HG03066 (cell line): Measurements from ENCODE around the gene CDON.

Source experiments
- ATAC-seq: cut with Tn5 transposase; IDR thresholded peaks from one replicate; pipeline ENCODE4 v1.9.1; 2021; ENCODE audit warnings: low read depth; ENCODE audit not compliant: unreplicated experiment

CDON gene

GRCh38 chr11:126084608-126084912 lies 21.9 kb upstream of the CDON start:
- ATAC-seq: no peak

- no peak for ATAC-seq
Observed at GRCh38 chr11:126083829-126084607, 21.4 kb upstream of the CDON start.

GRCh38 chr11:126082251-126083109 lies 19.8 kb upstream of the CDON start:
- ATAC-seq: no peak

GRCh38 chr11:126081915-126082250 lies 19.2 kb upstream of the CDON start:
- ATAC-seq: no peak

- ATAC-seq: no peak
Observed at GRCh38 chr11:126080161-126080941, 17.7 kb upstream of the CDON start.

- ATAC-seq: no peak
Observed at GRCh38 chr11:126079621-126080124, 17.0 kb upstream of the CDON start.

GRCh38 chr11:126076641-126077040 lies 14.0 kb upstream of the CDON start:
- no peak for ATAC-seq

- ATAC-seq: no peak
Observed at GRCh38 chr11:126072801-126073594, 10.3 kb upstream of the CDON start.

- no peak for ATAC-seq
Observed at GRCh38 chr11:126072141-126072741, 9.6 kb upstream of the CDON start.

- ATAC-seq: no peak
Observed at GRCh38 chr11:126063507-126063852, 814 bp upstream of the CDON start.

- no peak for ATAC-seq
Observed at GRCh38 chr11:126061707-126062678, 673 bp downstream of the CDON start.

GRCh38 chr11:126060757-126061171 lies 1.9 kb downstream of the CDON start:
- ATAC-seq: no peak

- ATAC-seq: no peak
Observed at GRCh38 chr11:126059238-126059781, 3.4 kb downstream of the CDON start.

GRCh38 chr11:126058105-126058874 lies 4.4 kb downstream of the CDON start:
- no peak for ATAC-seq

GRCh38 chr11:126054882-126055281 lies 7.8 kb downstream of the CDON start:
- no peak for ATAC-seq

GRCh38 chr11:126054408-126054807 lies 8.3 kb downstream of the CDON start:
- no peak for ATAC-seq

GRCh38 chr11:126053415-126054286 lies 9.0 kb downstream of the CDON start:
- ATAC-seq: no peak
